GM19023 (cell line): ENCODE data around the gene CCNI.
"Not testable (repeated sequence)": the region's sequence is repeated elsewhere in the genome, so short reads cannot be mapped to it uniquely, and the experiment has no call there.

Experiments
- ATAC-seq: cut with Tn5 transposase; IDR thresholded peaks from one replicate; pipeline ENCODE4 v1.9.1; 2021; ENCODE audit warnings: mild to moderate bottlenecking, moderate library complexity; ENCODE audit not compliant: unreplicated experiment

The CCNI gene, protein sequence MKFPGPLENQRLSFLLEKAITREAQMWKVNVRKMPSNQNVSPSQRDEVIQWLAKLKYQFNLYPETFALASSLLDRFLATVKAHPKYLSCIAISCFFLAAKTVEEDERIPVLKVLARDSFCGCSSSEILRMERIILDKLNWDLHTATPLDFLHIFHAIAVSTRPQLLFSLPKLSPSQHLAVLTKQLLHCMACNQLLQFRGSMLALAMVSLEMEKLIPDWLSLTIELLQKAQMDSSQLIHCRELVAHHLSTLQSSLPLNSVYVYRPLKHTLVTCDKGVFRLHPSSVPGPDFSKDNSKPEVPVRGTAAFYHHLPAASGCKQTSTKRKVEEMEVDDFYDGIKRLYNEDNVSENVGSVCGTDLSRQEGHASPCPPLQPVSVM

DNA sequence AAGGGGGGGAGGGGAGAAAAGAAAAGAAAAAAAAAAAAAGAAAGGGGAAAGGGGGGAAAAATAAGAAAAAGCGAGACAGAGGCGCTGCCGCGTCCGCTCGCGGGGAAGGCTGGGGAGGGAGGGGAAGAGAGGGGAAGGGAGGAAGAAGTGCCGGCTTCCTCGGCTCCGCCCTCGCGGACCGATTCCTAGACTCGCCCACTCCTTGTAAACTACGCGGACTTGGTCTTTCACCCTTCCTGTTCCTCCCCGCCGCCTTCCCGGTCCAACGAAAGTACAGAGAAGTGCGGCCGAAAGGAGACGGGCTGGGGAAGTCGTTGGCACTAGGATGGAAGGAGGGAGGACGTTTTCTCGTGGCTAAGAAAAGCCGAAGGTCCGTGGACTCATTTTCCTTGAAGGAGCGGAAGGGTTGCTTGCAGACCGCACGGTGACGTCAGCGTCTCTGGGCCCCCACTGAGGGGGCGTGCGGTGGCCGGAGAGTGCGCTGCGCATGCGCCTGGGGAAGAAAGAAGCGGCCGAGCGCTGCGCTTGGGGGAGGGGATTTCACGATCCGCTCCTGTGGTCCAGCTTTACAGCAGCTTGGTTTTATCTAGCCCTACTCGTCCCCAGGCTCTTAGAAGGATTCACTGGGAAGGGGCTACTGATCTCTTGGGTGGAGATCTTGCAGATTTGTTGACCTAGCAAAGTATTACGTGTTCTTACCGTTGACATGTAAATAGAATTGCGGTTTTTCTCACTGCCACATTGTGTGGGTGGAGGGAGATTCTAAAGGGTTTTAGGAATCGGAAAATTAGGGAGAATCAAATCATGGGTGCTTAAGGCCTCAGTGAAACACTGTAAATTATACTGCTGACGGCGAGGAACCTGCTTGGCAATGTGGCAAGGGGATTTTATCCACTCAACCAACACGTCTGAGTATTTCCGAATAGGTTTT, at the start of gene CCNI:
TSS of gene CCNI (minus strand) at position 121 of the 931 bp plus-strand sequence. CDS start 9,627 bp downstream, outside the sequence.
- peak; percentile 69 for ATAC-seq

DNA sequence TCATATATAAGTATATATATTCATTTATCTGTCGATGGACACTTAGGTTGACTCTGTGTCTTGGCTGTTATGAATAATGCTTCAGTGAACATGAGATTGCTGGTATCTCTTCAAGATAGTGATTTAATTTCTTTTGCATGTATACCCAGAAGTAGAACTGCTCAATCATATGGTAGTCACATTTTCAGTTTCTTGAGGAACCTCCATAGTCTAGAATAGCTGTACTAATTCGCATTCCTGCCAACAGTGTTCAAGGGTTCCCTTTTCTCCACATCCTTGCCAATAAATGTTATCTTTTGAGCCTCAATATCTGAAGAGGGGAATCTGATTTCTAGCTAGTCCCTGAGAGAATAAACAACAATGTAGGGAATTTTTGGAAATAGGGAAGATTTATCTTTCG, 48.8 kb upstream of the CCNI start:
- ATAC-seq: no peak

DNA sequence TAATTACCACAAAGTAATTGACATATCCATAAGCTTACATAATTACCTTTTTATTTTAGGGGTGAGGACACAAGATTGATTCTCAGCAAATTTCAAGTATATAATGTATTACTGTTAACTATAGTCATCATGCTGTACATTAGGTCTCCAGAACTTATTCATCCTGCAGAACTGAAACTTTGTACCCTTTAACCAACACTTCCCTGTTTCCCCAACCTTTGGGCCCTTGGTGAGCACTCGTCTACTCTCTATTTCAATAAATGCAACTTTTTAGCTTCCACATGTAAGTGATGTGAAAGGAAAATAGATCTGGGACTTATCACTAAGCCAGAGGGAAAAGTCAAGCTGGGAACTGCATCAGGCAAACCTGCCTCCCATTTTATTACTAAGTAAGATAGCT, 47.6 kb upstream of the CCNI start:
- no peak for ATAC-seq

DNA sequence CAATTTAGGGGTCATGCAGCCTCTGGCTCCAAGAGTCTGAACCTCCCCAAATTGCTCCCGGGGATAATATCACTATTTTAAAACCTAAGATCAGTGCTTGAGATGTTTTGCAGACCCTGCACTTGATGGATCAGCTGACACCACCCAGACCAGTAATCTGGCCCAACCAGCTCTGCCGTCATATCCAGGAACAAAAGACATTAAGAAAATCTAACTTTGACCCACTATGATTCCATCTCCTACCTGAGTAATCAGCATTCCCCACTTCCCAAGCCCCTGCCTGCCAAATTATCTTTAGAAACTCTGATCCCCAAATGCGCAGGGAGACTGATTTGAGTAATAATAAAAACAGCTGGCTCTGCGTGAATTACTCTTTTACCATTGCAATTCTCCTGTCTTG, 46.9 kb upstream of the CCNI start:
- ATAC-seq: no peak

DNA sequence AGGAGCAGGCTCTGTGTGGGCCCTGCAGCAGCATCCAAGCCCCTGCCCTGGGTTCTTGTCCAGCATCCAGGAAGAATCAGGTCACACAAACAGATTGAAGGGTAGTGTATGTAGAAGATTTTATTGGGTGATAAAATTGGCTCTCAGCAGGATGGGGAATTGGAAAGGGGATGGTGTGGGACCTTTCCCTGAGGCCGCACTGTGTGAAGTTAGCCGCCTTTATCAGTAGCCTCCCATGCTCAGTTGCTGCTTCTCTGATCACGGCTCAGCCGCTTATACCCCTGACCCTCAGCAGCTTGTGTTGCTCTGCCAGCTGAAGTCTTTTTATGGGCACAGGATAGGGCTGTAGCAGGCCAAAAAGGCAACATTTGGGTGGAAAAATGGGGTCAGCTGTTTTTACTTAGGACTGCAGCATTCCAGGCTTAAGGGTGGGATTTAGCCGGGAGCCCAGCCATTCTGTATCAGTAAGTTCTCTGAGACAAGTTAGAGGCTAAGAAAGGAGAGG, 46.0 kb upstream of the CCNI start:
- ATAC-seq: no peak

DNA sequence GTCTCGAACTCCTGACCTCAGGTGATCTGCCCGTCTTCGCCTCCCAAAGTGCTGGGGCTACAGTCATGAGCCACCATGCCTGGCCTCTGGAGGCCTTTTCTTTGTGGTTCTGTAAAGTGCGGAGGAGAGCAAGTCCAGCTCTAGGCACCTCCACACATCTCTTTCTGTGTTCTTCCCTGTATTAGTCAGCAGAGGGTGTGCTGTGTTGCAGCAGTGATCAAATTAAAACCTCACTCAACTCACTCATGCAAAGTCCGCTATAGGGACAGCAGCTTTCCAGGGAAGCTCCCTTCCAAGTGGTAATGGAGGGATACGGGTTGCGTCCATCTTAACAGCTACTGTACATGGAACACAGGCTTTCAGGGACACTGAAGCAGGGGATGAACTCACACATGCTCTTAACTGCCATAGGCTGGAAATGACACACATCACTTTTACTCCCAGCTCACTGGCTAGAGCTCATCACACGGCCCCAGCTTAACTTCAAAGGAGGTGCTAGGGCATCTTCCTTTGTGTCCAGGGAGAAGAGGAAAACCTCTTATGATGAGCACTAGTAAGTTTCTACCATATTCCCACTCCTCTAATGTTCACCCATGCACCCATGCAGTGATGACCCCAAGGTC, 45.2 kb upstream of the CCNI start:
- peak; percentile 82 for ATAC-seq

DNA sequence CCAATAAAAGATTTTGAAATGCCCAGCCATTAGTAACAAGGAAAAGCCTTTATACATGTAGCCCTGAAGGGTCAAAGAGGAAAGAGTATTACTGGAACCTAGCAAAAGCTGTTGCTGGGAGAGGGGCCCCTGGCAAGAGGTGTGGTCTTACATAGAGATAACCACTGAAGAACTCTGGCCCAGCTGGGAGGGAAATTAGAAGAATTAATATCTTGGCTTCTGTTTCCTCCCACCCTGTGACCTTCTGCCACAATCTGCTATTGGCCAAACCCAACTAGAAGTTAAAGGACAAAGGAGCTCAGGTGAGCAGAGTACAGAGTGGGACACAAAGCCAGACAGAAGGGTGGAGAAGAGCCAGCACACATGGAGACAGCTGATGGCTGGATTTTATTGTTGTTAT, 41.9 kb upstream of the CCNI start:
- no peak for ATAC-seq

DNA sequence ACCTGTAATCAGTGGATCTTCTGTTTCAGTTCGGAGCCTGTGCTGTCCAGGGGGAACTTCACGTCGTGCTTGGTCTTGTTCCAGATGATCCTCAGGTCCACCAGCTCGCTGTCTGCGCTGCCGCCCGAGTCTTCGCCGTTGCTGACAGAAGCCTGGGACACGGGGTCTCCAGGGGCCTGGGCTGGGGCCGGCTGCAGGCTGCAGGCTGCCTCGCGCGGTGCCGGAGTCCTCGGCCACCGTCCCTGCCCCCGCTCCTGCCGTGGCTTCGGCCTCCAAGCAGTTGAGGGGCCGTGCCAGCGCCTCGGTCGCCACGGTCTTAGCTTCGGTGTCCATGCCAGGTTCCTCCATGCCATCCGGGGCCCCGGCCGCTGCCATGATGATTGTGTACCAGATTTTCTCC, 37.3 kb upstream of the CCNI start:
- no peak for ATAC-seq

DNA sequence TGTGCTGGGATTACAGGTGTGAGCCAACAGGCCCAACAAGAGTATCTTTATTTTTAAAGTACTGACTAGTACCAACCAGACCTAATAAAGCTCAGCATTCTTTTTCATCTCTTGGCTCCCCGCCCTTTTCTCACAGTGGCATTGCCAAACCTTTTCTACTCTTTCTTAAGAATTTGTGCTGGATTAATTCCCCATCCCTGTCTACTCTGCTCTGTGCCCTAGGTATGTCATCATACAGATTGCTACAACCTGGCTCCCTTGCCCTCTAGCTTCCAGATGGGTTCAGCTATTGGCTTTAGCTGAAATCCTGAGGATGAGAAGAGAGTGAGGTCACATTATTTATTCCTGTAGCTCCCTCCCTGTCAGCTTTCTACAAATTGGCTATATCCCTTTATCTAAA, 34.9 kb upstream of the CCNI start:
- no peak for ATAC-seq

DNA sequence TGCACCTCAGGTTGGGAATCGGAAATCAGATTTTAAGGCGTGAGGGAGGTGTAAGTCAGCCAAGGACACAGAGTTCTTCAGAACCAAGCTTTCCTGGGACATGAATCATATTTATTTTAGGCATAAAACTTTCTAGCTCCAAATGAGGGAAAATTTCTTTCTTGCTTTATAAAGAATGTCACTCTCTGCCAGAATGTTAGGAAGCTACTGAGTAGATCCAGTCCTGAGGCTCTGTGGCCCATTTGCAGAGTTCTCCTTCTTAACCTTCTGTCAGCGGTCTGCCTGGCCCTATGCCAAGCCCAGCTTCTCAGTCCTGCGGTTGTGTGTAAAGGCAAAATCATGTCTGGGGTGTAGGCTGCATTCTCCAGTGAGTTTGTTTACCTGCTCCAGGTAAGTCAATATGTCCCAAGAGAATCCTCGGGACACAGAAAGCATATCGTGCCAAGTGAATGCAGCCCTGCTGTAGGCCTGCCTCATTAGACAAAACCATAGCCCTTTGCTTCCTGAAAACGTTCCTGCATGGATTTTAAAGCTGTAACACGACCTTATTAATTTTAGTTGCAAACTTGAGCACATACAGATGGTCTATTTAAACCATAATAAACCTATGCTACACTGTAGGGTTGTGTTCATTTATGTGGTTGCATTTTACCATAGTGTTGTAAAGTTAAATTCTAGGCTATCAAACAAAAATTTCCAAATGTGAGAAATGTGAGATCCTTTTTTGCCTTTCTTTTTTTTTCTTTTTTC, 29.2 kb upstream of the CCNI start:
- ATAC-seq: no peak

DNA sequence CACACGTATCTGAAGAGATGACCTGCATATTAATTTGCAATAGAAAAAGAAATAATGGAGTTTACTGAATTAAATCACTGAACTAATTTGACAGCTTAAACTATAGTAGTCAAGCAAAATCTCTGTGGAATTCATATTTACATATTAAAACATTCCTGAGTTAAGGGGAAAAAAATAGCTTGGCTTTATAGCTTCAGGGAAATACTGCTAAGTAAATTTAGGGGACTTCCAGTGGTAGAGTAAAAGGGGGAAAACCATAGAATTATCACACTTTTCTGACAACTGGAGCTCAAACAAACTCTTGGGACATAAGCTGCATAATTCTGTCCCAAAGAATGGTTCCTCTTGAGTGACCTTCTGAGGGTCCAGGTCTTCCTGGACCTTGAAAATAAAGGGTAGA, 28.6 kb upstream of the CCNI start:
- no peak for ATAC-seq

DNA sequence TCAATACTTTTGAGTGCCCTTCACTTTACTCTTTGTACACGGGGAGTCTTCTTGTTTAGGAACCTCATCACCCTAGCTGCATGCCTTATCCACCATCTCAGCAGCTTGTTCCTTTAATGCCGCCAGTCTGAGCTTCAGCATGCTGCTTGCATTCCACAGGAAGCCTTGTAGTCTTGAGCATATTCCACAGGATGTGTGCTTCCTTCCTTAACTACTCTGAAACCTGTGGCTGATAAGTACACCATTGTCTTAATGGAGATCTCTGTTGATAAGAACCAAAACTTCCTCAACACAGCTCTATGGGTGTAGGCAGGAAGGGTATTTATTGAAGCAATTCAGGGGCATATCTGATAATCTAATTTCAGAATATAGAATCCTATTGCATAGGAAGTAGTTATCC, 24.4 kb upstream of the CCNI start:
- ATAC-seq: no peak

DNA sequence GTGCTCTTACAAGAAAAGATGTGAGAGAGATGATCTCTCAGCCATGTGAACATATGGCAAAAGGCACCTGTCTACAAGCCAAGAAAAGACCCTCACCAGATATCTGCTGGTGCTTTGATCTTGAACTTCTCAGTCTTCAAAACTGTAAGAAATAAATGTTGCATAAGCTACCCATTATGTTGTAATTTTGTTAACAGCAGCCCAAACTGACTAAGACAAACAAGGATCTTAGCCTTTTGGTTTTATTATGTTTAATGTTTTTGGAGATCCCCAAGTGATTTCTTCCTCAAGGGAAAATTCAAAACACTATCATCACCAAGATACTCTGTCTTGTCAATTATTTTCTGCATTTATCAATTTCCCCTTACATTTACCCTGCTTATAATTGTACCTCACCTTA, 21.8 kb upstream of the CCNI start:
- no peak for ATAC-seq

DNA sequence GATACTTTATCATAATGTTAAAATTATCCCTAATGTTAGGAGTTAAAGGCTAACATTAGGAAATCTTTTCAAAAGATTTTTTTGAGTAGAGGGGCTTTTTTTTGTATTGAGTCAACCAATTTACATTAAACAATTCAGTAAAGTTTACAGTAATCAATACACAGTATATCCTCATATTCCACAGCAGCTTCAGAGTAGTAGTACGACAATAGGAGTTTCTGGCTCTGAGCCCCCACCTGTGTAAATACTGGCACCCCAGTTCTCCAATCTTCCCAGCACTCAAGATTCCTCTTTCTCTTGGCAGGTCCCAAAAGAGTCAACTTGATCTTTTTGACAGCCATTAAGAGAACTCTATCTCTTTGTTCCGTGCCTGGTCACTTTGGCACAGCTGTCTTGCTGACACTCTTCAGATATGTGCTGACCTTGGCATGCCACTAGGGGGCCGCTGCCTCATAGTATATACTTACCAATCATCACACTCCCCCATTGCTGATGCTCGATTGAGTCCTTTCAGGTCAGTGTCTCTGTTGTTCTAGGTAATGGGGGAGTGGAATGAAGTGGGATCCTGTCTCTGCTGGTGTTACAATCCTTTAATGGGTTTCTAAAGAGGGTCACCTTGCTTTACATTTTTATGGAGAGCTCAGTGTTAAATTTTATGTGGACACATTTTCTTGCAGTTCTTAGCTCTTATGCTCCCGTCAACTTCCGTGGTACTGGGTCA, 19.5 kb upstream of the CCNI start:
- peak; percentile 90 for ATAC-seq

DNA sequence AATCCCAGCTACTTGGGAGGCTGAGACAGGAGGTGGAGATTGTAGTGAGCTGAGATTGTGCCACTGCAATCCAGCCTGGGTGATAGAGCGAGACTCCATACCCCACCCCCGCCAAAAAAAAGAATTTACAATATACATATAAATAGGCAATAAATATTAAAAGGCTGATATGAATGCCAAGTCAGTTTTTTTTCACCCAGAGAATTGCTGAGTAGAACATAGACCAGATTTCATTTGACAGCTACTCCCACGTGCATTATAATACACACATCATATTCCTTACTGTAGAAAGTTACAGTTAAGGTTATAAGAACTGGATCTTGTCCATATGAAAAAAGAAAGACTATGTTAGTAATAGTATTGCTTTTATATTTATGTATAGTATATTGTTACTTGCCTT, 18.7 kb upstream of the CCNI start:
- no peak for ATAC-seq

DNA sequence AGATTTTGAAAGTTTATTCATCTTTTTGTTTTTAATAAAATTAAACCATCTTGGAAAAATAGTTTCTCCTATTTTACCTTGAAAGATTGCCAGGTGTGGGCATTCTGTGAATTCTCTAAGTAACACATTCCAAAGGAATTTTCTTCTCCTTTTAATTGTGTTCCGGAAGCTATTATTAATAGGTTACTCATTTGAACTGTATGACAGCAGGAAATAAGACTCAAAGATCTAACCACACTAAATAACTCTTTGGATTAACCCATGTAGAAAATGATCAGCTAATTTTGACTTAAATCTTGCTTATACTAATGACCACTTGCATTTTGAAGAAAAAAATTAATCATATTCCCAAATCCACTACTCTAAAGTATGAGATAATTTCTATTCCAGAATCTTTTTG, 17.6 kb upstream of the CCNI start:
- ATAC-seq: no peak

DNA sequence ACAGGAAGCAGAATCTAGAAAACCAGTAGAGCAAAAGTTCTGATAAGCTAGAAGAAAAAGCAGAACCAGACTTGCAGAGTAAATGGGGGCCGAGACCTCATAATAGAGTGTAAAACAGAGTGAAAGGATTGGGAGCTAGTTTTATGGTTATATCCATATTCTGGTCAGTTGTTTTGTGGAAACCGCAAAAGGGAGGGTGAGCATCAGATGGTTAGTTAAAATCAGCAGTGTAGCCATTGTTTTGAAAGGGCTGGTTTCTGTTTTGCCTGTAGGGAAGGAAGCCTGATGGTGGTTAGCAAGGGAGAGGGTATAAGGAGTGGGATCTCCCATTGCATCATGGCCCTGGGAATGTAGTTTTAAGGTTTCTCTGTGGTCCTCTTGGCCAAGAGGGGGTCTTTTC, 17.2 kb upstream of the CCNI start:
- ATAC-seq: no peak

DNA sequence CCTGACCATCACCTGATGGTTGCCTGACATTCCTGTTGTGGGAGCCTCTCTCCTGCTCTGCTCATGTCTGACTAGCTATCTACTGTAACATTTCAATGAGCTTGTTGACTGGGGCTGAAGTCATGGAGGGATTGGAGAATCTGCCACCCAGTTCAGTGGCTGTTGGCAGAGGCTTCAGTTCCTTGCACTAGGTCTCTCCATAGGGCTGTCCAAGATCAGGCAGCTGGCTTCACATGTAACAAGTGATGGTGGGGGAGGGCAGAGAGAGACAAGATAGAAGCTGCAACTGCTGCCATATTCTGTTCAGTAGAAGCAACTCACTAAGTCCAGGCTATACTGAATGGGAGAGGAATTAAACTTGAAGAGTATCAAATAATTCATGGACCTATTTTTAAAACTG, 14.1 kb upstream of the CCNI start:
- ATAC-seq: no peak

DNA sequence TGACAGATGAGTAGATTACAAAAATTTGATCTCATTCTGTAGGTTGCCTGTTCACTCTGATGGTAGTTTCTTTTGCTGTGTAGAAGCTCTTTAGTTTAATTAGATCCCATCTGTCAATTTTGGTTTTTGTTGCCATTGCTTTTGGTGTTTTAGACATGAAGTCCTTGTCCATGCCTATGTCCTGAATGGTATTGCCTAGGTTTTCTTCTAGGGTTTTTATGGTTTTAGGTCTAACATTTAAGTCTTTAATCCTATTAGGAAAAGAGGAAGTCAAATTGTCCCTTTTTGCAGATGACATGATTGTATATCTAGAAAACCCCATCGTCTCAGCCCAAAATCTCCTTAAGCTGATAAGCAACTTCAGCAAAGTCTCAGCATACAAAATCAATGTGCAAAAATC, 11.2 kb upstream of the CCNI start:
- ATAC-seq: not testable (repeated sequence)

DNA sequence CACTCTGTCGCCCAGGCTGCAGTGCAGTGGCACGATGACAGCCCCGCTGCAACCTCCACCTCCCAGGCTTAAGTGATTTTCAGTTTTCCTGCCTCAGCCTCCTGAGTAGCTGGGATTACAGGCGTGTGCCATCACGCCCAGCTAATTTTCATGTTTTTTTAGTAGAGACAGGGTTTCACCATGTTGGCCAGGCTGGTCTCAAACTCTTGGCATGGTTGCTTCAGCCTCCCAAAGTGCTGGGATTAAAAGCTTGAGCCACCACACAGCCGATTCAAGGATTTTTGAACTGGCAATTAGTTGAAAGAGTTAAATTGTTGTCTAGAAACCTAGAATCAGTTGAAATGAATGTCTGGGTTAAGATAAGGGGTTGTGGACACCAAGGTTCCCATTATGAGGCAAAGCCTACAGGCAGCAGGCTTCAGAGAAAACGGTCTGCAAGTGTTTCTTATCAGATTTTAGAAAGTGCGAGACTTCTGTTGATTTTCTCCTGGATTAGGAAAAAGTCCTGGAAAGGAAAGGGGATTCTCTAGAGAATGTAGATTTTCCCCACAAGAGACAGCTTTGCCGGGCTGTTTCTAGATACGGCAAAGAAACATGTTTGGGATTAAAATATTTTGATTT, 8.3 kb upstream of the CCNI start:
- no peak for ATAC-seq
